Neural progenitor cell (in vitro differentiated cells): ENCODE data around the gene TNRC18.

Experiments
- CTCF ChIP-seq: fragments of 200-600 bp; sonication (generic); IDR thresholded peaks from 2 replicates; pipeline ENCODE4 v1.5.1; 2017; ENCODE audit warnings: antibody characterized with exemption, mild to moderate bottlenecking
- EZH2 ChIP-seq: fragments of 200-600 bp; sonication (generic); IDR thresholded peaks from 2 replicates; pipeline ENCODE4 v1.6.1; 2017; ENCODE audit warnings: antibody characterized with exemption, mild to moderate bottlenecking, moderate library complexity

- TF ChIP-seq CTCF (no peak), EZH2 (no peak)
Observed at GRCh38 chr7:5322621-5323410, 100.8 kb downstream of the TNRC18 start.
